Thyroid gland (tissue), 4 donors: Measurements from ENCODE around the gene SH3GL1.

Experiments
- POLR2A ChIP-seq, 2 donors: fragments of 450-650 bp; IDR thresholded peaks; one replicate each; pipeline ENCODE4 v1.6.1; 2017; ENCODE audit warnings: antibody characterized with exemption in 2 of 2, mild to moderate bottlenecking in 2 of 2, moderate library complexity in 1 of 2
- TF ChIP-seq, protein P1 (sequence below), 6 experiments: fragments of 200-600 bp in 3 of 6; fragments of 450-650 bp in 3 of 6; sonication (generic) in 3 of 6; IDR thresholded peaks; one replicate each; pipeline ENCODE4 v1.5.1; 2016 to 2019; ENCODE audit warnings: antibody characterized with exemption in 6 of 6, mild to moderate bottlenecking in 2 of 6, inconsistent platforms in 1 of 6, moderate library complexity in 1 of 6

GRCh38 chr19:4385291-4386040 lies 14.9 kb downstream of the SH3GL1 start:
- TF ChIP-seq, protein P1, sequence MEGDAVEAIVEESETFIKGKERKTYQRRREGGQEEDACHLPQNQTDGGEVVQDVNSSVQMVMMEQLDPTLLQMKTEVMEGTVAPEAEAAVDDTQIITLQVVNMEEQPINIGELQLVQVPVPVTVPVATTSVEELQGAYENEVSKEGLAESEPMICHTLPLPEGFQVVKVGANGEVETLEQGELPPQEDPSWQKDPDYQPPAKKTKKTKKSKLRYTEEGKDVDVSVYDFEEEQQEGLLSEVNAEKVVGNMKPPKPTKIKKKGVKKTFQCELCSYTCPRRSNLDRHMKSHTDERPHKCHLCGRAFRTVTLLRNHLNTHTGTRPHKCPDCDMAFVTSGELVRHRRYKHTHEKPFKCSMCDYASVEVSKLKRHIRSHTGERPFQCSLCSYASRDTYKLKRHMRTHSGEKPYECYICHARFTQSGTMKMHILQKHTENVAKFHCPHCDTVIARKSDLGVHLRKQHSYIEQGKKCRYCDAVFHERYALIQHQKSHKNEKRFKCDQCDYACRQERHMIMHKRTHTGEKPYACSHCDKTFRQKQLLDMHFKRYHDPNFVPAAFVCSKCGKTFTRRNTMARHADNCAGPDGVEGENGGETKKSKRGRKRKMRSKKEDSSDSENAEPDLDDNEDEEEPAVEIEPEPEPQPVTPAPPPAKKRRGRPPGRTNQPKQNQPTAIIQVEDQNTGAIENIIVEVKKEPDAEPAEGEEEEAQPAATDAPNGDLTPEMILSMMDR (IDR thresholded peaks at IDR 0.05): no peak
- TF ChIP-seq POLR2A (IDR thresholded peaks at IDR 0.05): no peak
